ENCODE data around the gene RXRA.

Gene RXRA

DNA sequence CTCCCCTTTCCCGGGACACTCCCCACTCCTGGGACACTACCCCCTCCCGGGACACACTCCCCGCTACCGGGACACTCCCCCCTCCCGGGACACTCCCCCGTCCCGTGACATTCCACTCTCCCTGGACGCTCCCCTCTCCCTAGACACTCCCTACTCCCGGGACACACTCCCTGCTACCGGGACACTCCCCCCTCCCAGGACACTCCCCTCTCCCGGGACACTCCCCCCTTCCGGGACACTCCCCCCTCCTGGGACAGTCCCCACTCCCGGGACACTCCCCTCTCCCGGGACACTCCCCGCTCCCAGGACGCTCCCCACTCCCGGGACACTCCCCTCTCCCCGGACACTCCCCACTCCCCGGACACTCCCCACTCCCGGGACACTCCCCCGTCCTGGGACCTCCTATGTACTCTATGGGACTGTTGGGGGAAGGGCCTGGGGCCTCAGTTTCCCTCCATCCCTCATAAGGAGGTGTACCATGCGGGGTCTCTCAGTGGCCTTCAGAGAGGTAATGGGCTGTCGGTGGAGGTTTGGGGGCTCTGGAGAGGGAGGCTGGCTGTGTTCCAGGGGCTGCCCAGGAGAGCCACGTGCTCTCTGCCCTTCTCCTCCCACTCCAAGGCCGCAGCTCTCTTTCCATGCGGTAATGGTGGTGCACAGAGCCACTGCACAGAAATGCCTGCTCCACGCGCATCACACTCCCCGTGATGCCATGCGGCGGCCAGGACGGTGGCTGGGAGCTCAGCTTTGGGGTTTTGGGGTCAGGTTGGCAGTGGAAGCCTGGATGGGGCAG, 96.2 kb downstream of the RXRA start:
- CTCF ChIA-PET, result no interaction called here
- POLR2A ChIA-PET, result no interaction called here
- no peak for DNase-seq (ENCODE audit: extremely low spot score)
- TF ChIP-seq FOXM1 (IDR thresholded peaks at IDR 0.05; ENCODE audit: borderline replicate concordance), result no peak
- TF ChIP-seq ELF4 (IDR thresholded peaks at IDR 0.05), result no peak
- TF ChIP-seq FOXA1 (IDR thresholded peaks at IDR 0.05), result no peak
- no peak for TF ChIP-seq BHLHE40 (IDR thresholded peaks at IDR 0.05; ENCODE audit: borderline replicate concordance)
- TF ChIP-seq CTBP1 (IDR thresholded peaks at IDR 0.05; ENCODE audit: borderline replicate concordance), result no peak
- TF ChIP-seq LEF1 (IDR thresholded peaks at IDR 0.05; ENCODE audit: borderline replicate concordance), result no peak
- TF ChIP-seq HDGF (IDR thresholded peaks at IDR 0.05; ENCODE audit: borderline replicate concordance), result no peak
- TF ChIP-seq NFRKB (IDR thresholded peaks at IDR 0.05), result no peak
- no peak for TF ChIP-seq TARDBP (IDR thresholded peaks at IDR 0.05)
- TF ChIP-seq L3MBTL2 (conservative IDR thresholded peaks at IDR 0.05), result no peak
- no peak for TF ChIP-seq SP1 (IDR thresholded peaks at IDR 0.05)
- TF ChIP-seq PKNOX1 (IDR thresholded peaks at IDR 0.05), result no peak
- TF ChIP-seq ARNT (IDR thresholded peaks at IDR 0.05), result no peak
- no peak for TF ChIP-seq ZNF384 (IDR thresholded peaks at IDR 0.05)
- TF ChIP-seq SUZ12 (IDR thresholded peaks at IDR 0.05), result no peak
- no peak for TF ChIP-seq FOXK2 (IDR thresholded peaks at IDR 0.05)

DNA sequence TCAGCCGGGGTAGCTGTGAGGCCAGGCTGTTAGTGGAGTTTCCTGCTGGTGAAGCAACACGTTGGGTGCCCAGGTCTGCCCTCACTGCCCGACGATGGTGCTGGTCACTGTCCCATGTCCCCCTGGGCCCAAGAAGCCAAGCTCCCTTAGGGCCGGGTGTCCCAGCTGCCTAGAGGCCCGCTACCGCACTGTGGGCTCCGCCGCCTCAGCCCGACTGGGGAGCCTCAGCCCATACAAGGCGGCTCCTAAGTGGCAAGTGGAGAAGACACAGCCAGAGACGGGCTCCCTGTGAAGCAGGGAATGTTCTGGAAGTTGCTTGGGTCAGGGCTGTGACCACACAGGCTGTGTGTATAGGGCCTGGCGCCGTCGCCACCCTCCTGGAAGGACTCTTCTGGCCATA, 96.9 kb downstream of the RXRA start:
- no peak for DNase-seq (ENCODE audit: extremely low spot score)
- ChIA-PET POLR2A (no interaction called here), CTCF (no interaction called here)
- TF ChIP-seq PKNOX1 (IDR thresholded peaks at IDR 0.05) (no peak), L3MBTL2 (conservative IDR thresholded peaks at IDR 0.05) (no peak), FOXA1 (IDR thresholded peaks at IDR 0.05) (no peak), LEF1 (IDR thresholded peaks at IDR 0.05; ENCODE audit: borderline replicate concordance) (no peak), TARDBP (IDR thresholded peaks at IDR 0.05) (no peak), NFRKB (IDR thresholded peaks at IDR 0.05) (no peak), HDGF (IDR thresholded peaks at IDR 0.05; ENCODE audit: borderline replicate concordance) (no peak), ZNF384 (IDR thresholded peaks at IDR 0.05) (no peak), SP1 (IDR thresholded peaks at IDR 0.05) (no peak), FOXM1 (IDR thresholded peaks at IDR 0.05; ENCODE audit: borderline replicate concordance) (no peak), BHLHE40 (IDR thresholded peaks at IDR 0.05; ENCODE audit: borderline replicate concordance) (no peak), ELF4 (IDR thresholded peaks at IDR 0.05) (no peak), CTBP1 (IDR thresholded peaks at IDR 0.05; ENCODE audit: borderline replicate concordance) (no peak)

DNA sequence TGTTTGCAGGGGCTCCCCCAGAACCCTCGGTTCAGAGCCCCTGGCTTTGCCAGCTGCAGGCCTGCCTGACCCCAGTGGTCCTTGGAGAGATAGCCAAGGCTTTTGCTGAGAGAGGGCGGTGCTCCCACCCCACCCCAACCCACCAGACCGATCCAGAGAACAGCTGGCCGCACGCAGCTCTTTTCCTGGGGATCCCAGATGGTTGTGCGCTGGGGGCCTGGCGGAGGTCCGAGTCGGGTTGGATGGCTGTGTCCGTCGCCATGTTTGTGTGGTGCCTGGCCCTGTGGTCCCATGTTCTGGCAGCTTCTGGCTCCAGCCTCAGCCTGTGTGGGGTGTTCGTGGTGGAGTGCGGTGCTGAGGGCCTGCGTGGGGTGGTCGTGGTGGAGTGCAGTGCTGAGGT, 97.5 kb downstream of the RXRA start:
- TF ChIP-seq ARNT (IDR thresholded peaks at IDR 0.05) (no peak), SUZ12 (IDR thresholded peaks at IDR 0.05) (no peak), FOXK2 (IDR thresholded peaks at IDR 0.05) (no peak), ELF4 (IDR thresholded peaks at IDR 0.05) (no peak), SP1 (IDR thresholded peaks at IDR 0.05) (no peak), LEF1 (IDR thresholded peaks at IDR 0.05; ENCODE audit: borderline replicate concordance) (no peak), BHLHE40 (IDR thresholded peaks at IDR 0.05; ENCODE audit: borderline replicate concordance) (no peak), FOXA1 (IDR thresholded peaks at IDR 0.05) (no peak), TARDBP (IDR thresholded peaks at IDR 0.05) (no peak), FOXM1 (IDR thresholded peaks at IDR 0.05; ENCODE audit: borderline replicate concordance) (no peak), NFRKB (IDR thresholded peaks at IDR 0.05) (no peak), HDGF (IDR thresholded peaks at IDR 0.05; ENCODE audit: borderline replicate concordance) (no peak)
- POLR2A ChIA-PET, result no interaction called here
- CTCF ChIA-PET, result no interaction called here
- no peak for DNase-seq (ENCODE audit: extremely low spot score)

DNA sequence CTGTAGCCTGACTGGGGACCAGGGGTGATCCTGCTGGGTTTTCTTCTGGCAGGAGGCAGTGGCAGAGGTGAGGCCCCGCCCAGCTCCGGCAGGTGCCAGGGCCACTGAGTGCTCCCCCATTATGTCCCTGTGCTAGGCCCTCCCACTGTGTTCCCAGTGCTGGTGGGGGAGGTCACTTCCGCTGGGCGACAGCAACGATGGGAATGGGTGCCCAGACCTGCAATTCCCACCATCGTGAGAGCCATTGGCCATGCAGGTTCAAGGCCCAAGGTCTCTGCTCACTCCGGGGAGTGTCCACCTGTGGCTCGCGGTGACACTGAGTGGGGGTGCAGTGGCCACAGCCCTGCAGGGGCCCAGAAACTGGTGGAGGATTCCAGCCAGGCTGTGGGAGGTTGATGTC, 98.6 kb downstream of the RXRA start:
- CTCF ChIA-PET, result no interaction called here
- TF ChIP-seq BHLHE40 (IDR thresholded peaks at IDR 0.05; ENCODE audit: borderline replicate concordance), result no peak
- DNase-seq (ENCODE audit: extremely low spot score), result no peak
- POLR2A ChIA-PET, result no interaction called here

DNA sequence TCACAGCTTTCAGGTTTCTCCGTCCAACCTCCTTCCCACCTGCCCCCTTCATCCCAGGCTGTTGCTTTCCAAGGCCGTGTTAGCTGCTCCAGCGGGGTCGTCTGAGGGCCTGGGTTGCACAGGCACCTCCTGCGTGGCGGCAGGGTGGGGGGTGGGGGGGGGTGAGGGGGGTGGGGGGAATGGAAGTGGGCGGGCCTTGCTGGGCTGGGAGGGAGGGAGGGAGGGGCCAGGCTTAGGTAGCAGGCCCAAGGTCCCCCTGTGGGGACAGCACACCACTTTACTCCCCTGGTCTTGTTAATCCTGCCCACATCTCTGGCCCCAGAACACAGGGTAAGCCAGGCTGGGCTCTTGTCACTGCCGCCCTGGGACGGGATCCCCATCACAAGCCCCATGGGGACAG, 99.1 kb downstream of the RXRA start:
- ChIA-PET POLR2A (no interaction called here), CTCF (no interaction called here)
- no peak for DNase-seq (ENCODE audit: extremely low spot score)
- TF ChIP-seq FOXK2 (IDR thresholded peaks at IDR 0.05) (no peak), FOXA1 (IDR thresholded peaks at IDR 0.05) (no peak), TARDBP (IDR thresholded peaks at IDR 0.05) (no peak), FOXM1 (IDR thresholded peaks at IDR 0.05; ENCODE audit: borderline replicate concordance) (no peak), NFRKB (IDR thresholded peaks at IDR 0.05) (no peak), ARNT (IDR thresholded peaks at IDR 0.05) (no peak), BHLHE40 (IDR thresholded peaks at IDR 0.05; ENCODE audit: borderline replicate concordance) (no peak), L3MBTL2 (conservative IDR thresholded peaks at IDR 0.05) (no peak), PKNOX1 (IDR thresholded peaks at IDR 0.05) (no peak), SUZ12 (IDR thresholded peaks at IDR 0.05) (no peak), CTBP1 (IDR thresholded peaks at IDR 0.05; ENCODE audit: borderline replicate concordance) (no peak)

- TF ChIP-seq L3MBTL2 (conservative IDR thresholded peaks at IDR 0.05), result no peak
- no peak for TF ChIP-seq NFRKB (IDR thresholded peaks at IDR 0.05)
- no peak for TF ChIP-seq SP1 (IDR thresholded peaks at IDR 0.05)
- TF ChIP-seq BHLHE40 (IDR thresholded peaks at IDR 0.05; ENCODE audit: borderline replicate concordance), result no peak
- TF ChIP-seq TARDBP (IDR thresholded peaks at IDR 0.05), result no peak
- no peak for TF ChIP-seq ARNT (IDR thresholded peaks at IDR 0.05)
- TF ChIP-seq SUZ12 (IDR thresholded peaks at IDR 0.05), result no peak
- TF ChIP-seq FOXA1 (IDR thresholded peaks at IDR 0.05), result no peak
- TF ChIP-seq PKNOX1 (IDR thresholded peaks at IDR 0.05), result no peak
- no peak for TF ChIP-seq ZNF384 (IDR thresholded peaks at IDR 0.05)
- TF ChIP-seq FOXM1 (IDR thresholded peaks at IDR 0.05; ENCODE audit: borderline replicate concordance), result no peak
- no peak for TF ChIP-seq HDGF (IDR thresholded peaks at IDR 0.05; ENCODE audit: borderline replicate concordance)
- TF ChIP-seq ELF4 (IDR thresholded peaks at IDR 0.05), result no peak
- DNase-seq (ENCODE audit: extremely low spot score), result no peak
- ChIA-PET POLR2A (no interaction called here), CTCF (no interaction called here)
Observed at GRCh38 chr9:134425812-134426211, 99.6 kb downstream of the RXRA start.
